ENCODE measurements around the gene HTR6.

HTR6 gene

GRCh38 chr1:19655718-19656080 lies 9.0 kb upstream of the HTR6 start:
- Histone ChIP-seq H3K27me3 (replicated peaks; ENCODE audit: insufficient read depth, low read length) (peaks cover 31% of the 10 kb centered on the region), H3K4me3 (ENCODE audit: low read length) (no peak overlapping the region), H3K4me2 (ENCODE audit: low read depth, low read length) (no peak overlapping the region), H3K9me2 (replicated peaks; ENCODE audit: insufficient read depth, low read length) (no peaks in the 10 kb centered on the region), H3K4me1 (ENCODE audit: low read length) (no peaks in the 10 kb centered on the region; the same call in 1 of the 2 replicates), H2AFZ (ENCODE audit: low read length) (no peak overlapping the region), H3K27ac (ENCODE audit: low read length) (no peak overlapping the region), H3K79me2 (ENCODE audit: low read length) (no peaks in the 10 kb centered on the region), H3K9ac (ENCODE audit: low read length) (no peak overlapping the region), H3K9me3 (replicated peaks; ENCODE audit: insufficient read depth, low read length) (no peaks in the 10 kb centered on the region), H4K20me1 (ENCODE audit: insufficient read depth, low read length) (no peaks in the 10 kb centered on the region), H3F3A (ENCODE audit: insufficient read depth, low read length) (no peaks in the 10 kb centered on the region), H3K36me3 (replicated peaks; ENCODE audit: insufficient read depth, low read length) (no peaks in the 10 kb centered on the region)
- TF ChIP-seq EZH2 (optimal IDR thresholded peaks at IDR 0.05; ENCODE audit: low read depth, low read length) = no peak
- no peak for TF ChIP-seq CTCF (IDR thresholded peaks at IDR 0.05; ENCODE audit: low read length)
- TF ChIP-seq EZH2phosphoT487 (IDR thresholded peaks at IDR 0.05; ENCODE audit: low read length) = no peak
- no peak for DNase-seq

- no peak for DNase-seq
- H3K4me2 ChIP-seq (ENCODE audit: low read depth, low read length) = no peak overlapping the region
- H4K20me1 ChIP-seq (ENCODE audit: insufficient read depth, low read length) = no peaks in the 10 kb centered on the region
- H3K79me2 ChIP-seq (ENCODE audit: low read length) = no peaks in the 10 kb centered on the region
- no peaks in the 10 kb centered on the region for H3K9me2 ChIP-seq (replicated peaks; ENCODE audit: insufficient read depth, low read length)
- no peaks in the 10 kb centered on the region; the same call in 1 of the 2 replicates for H3K4me1 ChIP-seq (ENCODE audit: low read length)
- H3K9ac ChIP-seq (ENCODE audit: low read length) = no peak overlapping the region
- H3K4me3 ChIP-seq (ENCODE audit: low read length) = no peak overlapping the region
- no peak for TF ChIP-seq CTCF (IDR thresholded peaks at IDR 0.05; ENCODE audit: low read length)
- TF ChIP-seq EZH2 (optimal IDR thresholded peaks at IDR 0.05; ENCODE audit: low read depth, low read length) = no peak
- TF ChIP-seq EZH2phosphoT487 (IDR thresholded peaks at IDR 0.05; ENCODE audit: low read length) = no peak
- no peak overlapping the region for H2AFZ ChIP-seq (ENCODE audit: low read length)
- no peaks in the 10 kb centered on the region for H3F3A ChIP-seq (ENCODE audit: insufficient read depth, low read length)
- H3K27ac ChIP-seq (ENCODE audit: low read length) = no peak overlapping the region
- H3K36me3 ChIP-seq (replicated peaks; ENCODE audit: insufficient read depth, low read length) = no peaks in the 10 kb centered on the region
- H3K9me3 ChIP-seq (replicated peaks; ENCODE audit: insufficient read depth, low read length) = no peaks in the 10 kb centered on the region
- H3K27me3 ChIP-seq (replicated peaks; ENCODE audit: insufficient read depth, low read length) = peaks cover 32% of the 10 kb centered on the region
These were observed 8.4 kb upstream of the HTR6 start for GRCh38 chr1:19656134-19656779.

- DNase-seq = no peak
- TF ChIP-seq CTCF (IDR thresholded peaks at IDR 0.05; ENCODE audit: low read length) = no peak
- TF ChIP-seq EZH2 (optimal IDR thresholded peaks at IDR 0.05; ENCODE audit: low read depth, low read length) = no peak
- no peak for TF ChIP-seq EZH2phosphoT487 (IDR thresholded peaks at IDR 0.05; ENCODE audit: low read length)
- H3K27me3 ChIP-seq (replicated peaks; ENCODE audit: insufficient read depth, low read length) = peaks cover 34% of the 10 kb centered on the region
- H3K9me3 ChIP-seq (replicated peaks; ENCODE audit: insufficient read depth, low read length) = no peaks in the 10 kb centered on the region
- H3K79me2 ChIP-seq (ENCODE audit: low read length) = no peaks in the 10 kb centered on the region
- H3K36me3 ChIP-seq (replicated peaks; ENCODE audit: insufficient read depth, low read length) = no peaks in the 10 kb centered on the region
- no peaks in the 10 kb centered on the region for H3F3A ChIP-seq (ENCODE audit: insufficient read depth, low read length)
- no peaks in the 10 kb centered on the region; the same call in 1 of the 2 replicates for H3K4me1 ChIP-seq (ENCODE audit: low read length)
- H3K9me2 ChIP-seq (replicated peaks; ENCODE audit: insufficient read depth, low read length) = no peaks in the 10 kb centered on the region
- no peaks in the 10 kb centered on the region for H4K20me1 ChIP-seq (ENCODE audit: insufficient read depth, low read length)
- H2AFZ ChIP-seq (ENCODE audit: low read length) = no peak overlapping the region
- no peak overlapping the region for H3K9ac ChIP-seq (ENCODE audit: low read length)
- H3K4me2 ChIP-seq (ENCODE audit: low read depth, low read length) = no peak overlapping the region
- H3K4me3 ChIP-seq (ENCODE audit: low read length) = no peak overlapping the region
- H3K27ac ChIP-seq (ENCODE audit: low read length) = no peak overlapping the region
These were observed 7.8 kb upstream of the HTR6 start for GRCh38 chr1:19656780-19657466.

All from MM.1S (cell line).